IMR-90 (cell line): ENCODE results near the gene PCDHB8. TPM values are rescaled to one million over a fixed set of nuclear protein-coding genes. Genes with fewer than 3 reads are reported as not detected.

ENCODE experiments used
- ATAC-seq: fragments of 200-7000 bp; cut with Tn5 transposase; 2 replicates; pipeline ENCODE4 v1.9.1; 2020; ENCODE audit warnings: low read depth, mild to moderate bottlenecking, moderate library complexity
- BruUV-seq: library from RNA; stranded (reverse); fragments of 400-500 nt; replicated peaks from 2 replicates; lab custom pipeline; 2021; lab: Mats Ljungman, UMichigan
- CTCF ChIA-PET: fragments of 300-600 bp; formaldehyde crosslinking; extraction: SDS; loops from one replicate; lab custom pipeline; 2021; ENCODE audit warnings: antibody characterized with exemption; lab: Yijun Ruan, JAX
- POLR2A ChIA-PET: fragments of 300-600 bp; sonication (Branson Sonifier 250); formaldehyde crosslinking; loops from one replicate; lab custom pipeline; 2022; ENCODE audit warnings: antibody characterized with exemption; ENCODE audit not compliant: unreplicated experiment; lab: Charles Lee
- DNase-seq: peaks from one replicate; pipeline ENCODE4 v3.0.0; 2013
- H2AFZ ChIP-seq: replicated peaks from 2 replicates; pipeline ENCODE3; 2013; ENCODE audit warnings: low read length, mild to moderate bottlenecking; ENCODE audit not compliant: poor library complexity
- H2AK5ac ChIP-seq: 2 replicates; pipeline ENCODE4 v1.6.1; 2013; ENCODE audit warnings: low read depth, low read length, inconsistent platforms
- H2AK9ac ChIP-seq: replicated peaks from 2 replicates; pipeline ENCODE3; 2013; ENCODE audit warnings: mild to moderate bottlenecking, low read depth, low read length, moderate library complexity; ENCODE audit not compliant: poor library complexity
- H2BK120ac ChIP-seq: 2 replicates; pipeline ENCODE4 v1.6.1; 2013; ENCODE audit warnings: low read depth, low read length, inconsistent platforms
- H2BK15ac ChIP-seq: 3 replicates; pipeline ENCODE4 v1.6.1; 2013; ENCODE audit warnings: low read depth, low read length, inconsistent platforms
- H2BK20ac ChIP-seq: 2 replicates; pipeline ENCODE4 v1.6.1; 2013; ENCODE audit warnings: low read depth, mild to moderate bottlenecking, inconsistent platforms, low read length, moderate library complexity
- H2BK5ac ChIP-seq: 2 replicates; pipeline ENCODE4 v1.6.1; 2013; ENCODE audit warnings: mild to moderate bottlenecking, low read depth, low read length, inconsistent platforms; ENCODE audit not compliant: poor library complexity, severe bottlenecking
- H3K14ac ChIP-seq: replicated peaks from 2 replicates; pipeline ENCODE4 v1.6.1; 2013; ENCODE audit warnings: low read depth, low read length, inconsistent platforms
- H3K18ac ChIP-seq: 2 replicates; pipeline ENCODE4 v1.6.1; 2013; ENCODE audit warnings: low read depth, low read length, control low read depth
- H3K23ac ChIP-seq: 2 replicates; pipeline ENCODE4 v1.6.1; 2013; ENCODE audit warnings: low read depth, low read length, inconsistent platforms
- H3K27ac ChIP-seq: 2 replicates; pipeline ENCODE4 v1.5.1; 2013; ENCODE audit warnings: mild to moderate bottlenecking, control low read depth, low read length; ENCODE audit not compliant: insufficient read depth
- H3K27me3 ChIP-seq: 2 replicates; pipeline ENCODE4 v1.6.1; 2013; ENCODE audit warnings: low read length; ENCODE audit not compliant: control insufficient read depth, insufficient read depth
- H3K36me3 ChIP-seq: 2 replicates; pipeline ENCODE4 v1.6.1; 2013; ENCODE audit warnings: low read length, mixed read lengths; ENCODE audit not compliant: control insufficient read depth, insufficient read depth
- H3K4ac ChIP-seq: 2 replicates; pipeline ENCODE4 v1.6.1; 2013; ENCODE audit warnings: low read depth, low read length, inconsistent platforms
- H3K4me1 ChIP-seq: 2 replicates; pipeline ENCODE4 v1.6.1; 2013; ENCODE audit warnings: low read length, mixed read lengths; ENCODE audit not compliant: control insufficient read depth, insufficient read depth
- H3K4me2 ChIP-seq: 2 replicates; pipeline ENCODE4 v1.6.1; 2013; ENCODE audit warnings: low read depth, mild to moderate bottlenecking, control low read depth, low read length, moderate library complexity
- H3K4me3 ChIP-seq: 2 replicates; pipeline ENCODE4 v1.5.1; 2013; ENCODE audit warnings: low read depth, mild to moderate bottlenecking, control low read depth, low read length, moderate library complexity; ENCODE audit not compliant: insufficient read depth
- H3K56ac ChIP-seq: 2 replicates; pipeline ENCODE4 v1.6.1; 2013; ENCODE audit warnings: low read length, inconsistent platforms; ENCODE audit not compliant: insufficient read depth; ENCODE audit errors: extremely low read depth
- H3K79me1 ChIP-seq, 2 experiments: 2 replicates each; pipeline ENCODE4 v1.6.1; 2013; ENCODE audit warnings: low read length in 2 of 2, inconsistent platforms in 1 of 2, low read depth in 1 of 2
- H3K9ac ChIP-seq: 2 replicates; pipeline ENCODE4 v1.6.1; 2013; ENCODE audit warnings: low read depth, low read length, control low read depth
- H3K9me1 ChIP-seq: 2 replicates; pipeline ENCODE4 v1.6.1; 2013; ENCODE audit warnings: low read length, inconsistent platforms; ENCODE audit not compliant: insufficient read depth
- H3K9me3 ChIP-seq: 2 replicates; pipeline ENCODE4 v1.6.1; 2013; ENCODE audit warnings: low read length; ENCODE audit not compliant: control insufficient read depth, insufficient read depth
- H4K20me1 ChIP-seq: 2 replicates; pipeline ENCODE4 v1.6.1; 2013; ENCODE audit warnings: low read length, inconsistent platforms; ENCODE audit not compliant: insufficient read depth
- H4K5ac ChIP-seq: 2 replicates; pipeline ENCODE4 v1.6.1; 2013; ENCODE audit warnings: mild to moderate bottlenecking, low read depth, low read length, control low read depth
- H4K8ac ChIP-seq, 2 experiments: 2 replicates each; pipeline ENCODE4 v1.6.1; 2013; ENCODE audit warnings: low read depth in 2 of 2, low read length in 2 of 2, control low read depth in 1 of 2, inconsistent platforms in 1 of 2
- H4K91ac ChIP-seq: 2 replicates; pipeline ENCODE4 v1.6.1; 2013; ENCODE audit warnings: low read depth, low read length, inconsistent platforms; ENCODE audit not compliant: insufficient read depth
- BHLHE40 ChIP-seq: fragments of 150-350 bp; IDR thresholded peaks from 2 replicates; pipeline ENCODE4 v1.6.1; 2016; ENCODE audit warnings: mild to moderate bottlenecking, low read depth, low read length
- CEBPB ChIP-seq: IDR thresholded peaks from 2 replicates; pipeline ENCODE4 v1.6.1; 2012; ENCODE audit warnings: low read depth, low read length, improper control_type of control experiment
- CHD1 ChIP-seq: IDR thresholded peaks from 2 replicates; pipeline ENCODE4 v1.6.1; 2012; ENCODE audit warnings: low read depth, low read length, improper control_type of control experiment
- MAFK ChIP-seq: IDR thresholded peaks from 2 replicates; pipeline ENCODE4 v1.6.1; 2012; ENCODE audit warnings: low read depth, low read length, improper control_type of control experiment
- MAZ ChIP-seq: IDR thresholded peaks from 2 replicates; pipeline ENCODE4 v1.6.1; 2012; ENCODE audit warnings: low read depth, mild to moderate bottlenecking, low read length, improper control_type of control experiment, moderate library complexity, borderline replicate concordance
- MXI1 ChIP-seq: IDR thresholded peaks from 2 replicates; pipeline ENCODE4 v1.6.1; 2012; ENCODE audit warnings: low read depth, mild to moderate bottlenecking, low read length, moderate library complexity, borderline replicate concordance
- NFE2L2 ChIP-seq: fragments of 150-350 bp; IDR thresholded peaks from 2 replicates; pipeline ENCODE4 v1.6.1; 2016; ENCODE audit warnings: low read depth, mild to moderate bottlenecking, low read length
- RAD21 ChIP-seq: IDR thresholded peaks from 2 replicates; pipeline ENCODE4 v1.6.1; 2012; ENCODE audit warnings: low read length, improper control_type of control experiment
- RCOR1 ChIP-seq: IDR thresholded peaks from 2 replicates; pipeline ENCODE4 v1.6.1; 2012; ENCODE audit warnings: mild to moderate bottlenecking, low read length, improper control_type of control experiment; ENCODE audit not compliant: insufficient replicate concordance
- RFX5 ChIP-seq: IDR thresholded peaks from 2 replicates; pipeline ENCODE4 v1.8.0; 2012; ENCODE audit warnings: low read depth, mild to moderate bottlenecking, low read length, moderate library complexity
- SMC3 ChIP-seq: fragments of 150-350 bp; IDR thresholded peaks from 2 replicates; pipeline ENCODE4 v1.6.1; 2016; ENCODE audit warnings: low read depth, mild to moderate bottlenecking, antibody characterized with exemption, low read length, moderate library complexity
- WGBS, 2 experiments: methylation state at CpG; one replicate each; pipeline versions ENCODE4 v1.1.5 to v1.1.7; 2013; ENCODE audit warnings: missing lambda C conversion rate in 2 of 2; ENCODE audit not compliant: insufficient read length in 1 of 2; ENCODE audit errors: extremely low coverage in 2 of 2; 5-methylcytosine and 5-hydroxymethylcytosine counted together
- dilution Hi-C: fragments of 300-500 bp; cut with HindIII; formaldehyde crosslinking; loops from one replicate; pipeline ENCODE4 v1.14.3; 2018; ENCODE audit warnings: low sequenced_read_pairs; ENCODE audit not compliant: unreplicated experiment
- in situ Hi-C: fragments of 300-500 bp; cut with MboI; formaldehyde crosslinking; loops from 3 replicates; pipeline ENCODE4 v1.14.3; 2019; ENCODE audit warnings: low sequenced_read_pairs, inconsistent platforms, mixed read lengths
- intact Hi-C: fragments of 100-400 bp; cut with micrococcal nuclease; formaldehyde crosslinking; loops from 2 replicates; pipeline ENCODE4 v1.10.0; 2022
- polyA plus RNA-seq, 3 experiments: library from polyadenylated mRNA; depleted of rRNA; stranded (reverse); fragments of >200 nt; gene quantifications; 2 replicates each; pipeline ENCODE4 v1.2.3, GENCODE V29; 2012; ENCODE audit warnings: low replicate concordance in 1 of 3
- total RNA-seq: library from RNA; depleted of rRNA; stranded (reverse); fragments of >200 nt; gene quantifications from 2 replicates; pipeline ENCODE4 v1.2.3, GENCODE V29; 2012
- TF ChIP-seq, protein P1 (sequence below): fragments of 150-350 bp; IDR thresholded peaks from 2 replicates; pipeline ENCODE4 v1.6.1; 2017; ENCODE audit warnings: mild to moderate bottlenecking, antibody characterized with exemption, low read length, low read depth
- TF ChIP-seq, protein P2 (sequence below): fragments of 150-350 bp; IDR thresholded peaks from 2 replicates; pipeline ENCODE4 v1.6.1; 2016; ENCODE audit warnings: low read depth, mild to moderate bottlenecking, low read length, moderate library complexity, borderline replicate concordance

The PCDHB8 gene
- total and polyA plus RNA-seq, 2 of the 4 experiments (the other 2 are of a cell fraction), result 0.07 to 0.18 TPM

GRCh38 chr5:141199359-141200235, 22.0 kb downstream of the PCDHB8 start, which contains the start of gene PCDHB11:
TSS of gene PCDHB11 (plus strand) at chr5:141199627. CDS start at chr5:141199775, 148 bp downstream.
- 0% methylated on average over 1 of the region's 21 CpGs; no CpG with 5 or more reads in 1 of the 2 experiments for WGBS, 2 experiments
- Histone ChIP-seq H2BK120ac (no peak within 1 kb of the TSS), H3K27ac (no peak within 1 kb of the TSS), H3K9ac (no peak within 1 kb of the TSS), H2AFZ (no peak within 1 kb of the TSS), H3K4me2 (peak within 1 kb of the TSS; percentile 16; the same call in 1 of the 2 replicates), H3K23ac (no peak within 1 kb of the TSS), H3K4me1 (no peaks in the 10 kb centered on the region), H3K4ac (no peak within 1 kb of the TSS), H4K5ac (no peak within 1 kb of the TSS), H3K27me3 (no peaks in the 10 kb centered on the region), H4K91ac (no peak within 1 kb of the TSS), H3K18ac (no peak within 1 kb of the TSS), H3K9me3 (peaks cover 10% of the 10 kb centered on the region), H3K9me1 (no peaks in the 10 kb centered on the region), H2BK20ac (no peak within 1 kb of the TSS), H3K36me3 (no peaks in the 10 kb centered on the region), H3K56ac (no peak within 1 kb of the TSS), H3K14ac (no peak within 1 kb of the TSS), H2BK5ac (no peak within 1 kb of the TSS), H4K20me1 (no peaks in the 10 kb centered on the region), H4K8ac (no peak within 1 kb of the TSS), H2BK15ac (no peak within 1 kb of the TSS), H2AK5ac (no peak within 1 kb of the TSS), H2AK9ac (no peak within 1 kb of the TSS), H3K4me3 (peak within 1 kb of the TSS; percentile 25; the same call in 1 of the 2 replicates), H3K79me1 (no peaks in the 10 kb centered on the region)
- ChIA-PET CTCF (interaction anchor here (0.9 kb wide), 1 partner anchor 214 kb away, joined by 3 read pairs; the partner anchor contains the start of gene PCDHGA10), POLR2A (no interaction called here)
- no peak for ATAC-seq
- dilution Hi-C loops, result no loop called here
- no TSS peak for BruUV-seq
- intact Hi-C loops, result no loop called here
- no peak for DNase-seq
- no peak for TF ChIP-seq CHD1
- no peak for TF ChIP-seq SMC3
- TF ChIP-seq RCOR1, result no peak
- no peak for TF ChIP-seq BHLHE40
- no peak for TF ChIP-seq MAZ
- TF ChIP-seq, protein P1, sequence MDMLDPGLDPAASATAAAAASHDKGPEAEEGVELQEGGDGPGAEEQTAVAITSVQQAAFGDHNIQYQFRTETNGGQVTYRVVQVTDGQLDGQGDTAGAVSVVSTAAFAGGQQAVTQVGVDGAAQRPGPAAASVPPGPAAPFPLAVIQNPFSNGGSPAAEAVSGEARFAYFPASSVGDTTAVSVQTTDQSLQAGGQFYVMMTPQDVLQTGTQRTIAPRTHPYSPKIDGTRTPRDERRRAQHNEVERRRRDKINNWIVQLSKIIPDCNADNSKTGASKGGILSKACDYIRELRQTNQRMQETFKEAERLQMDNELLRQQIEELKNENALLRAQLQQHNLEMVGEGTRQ, result no peak
- no peak for TF ChIP-seq CEBPB
- no peak for TF ChIP-seq MXI1
- no peak for TF ChIP-seq MAFK
- TF ChIP-seq, protein P2, sequence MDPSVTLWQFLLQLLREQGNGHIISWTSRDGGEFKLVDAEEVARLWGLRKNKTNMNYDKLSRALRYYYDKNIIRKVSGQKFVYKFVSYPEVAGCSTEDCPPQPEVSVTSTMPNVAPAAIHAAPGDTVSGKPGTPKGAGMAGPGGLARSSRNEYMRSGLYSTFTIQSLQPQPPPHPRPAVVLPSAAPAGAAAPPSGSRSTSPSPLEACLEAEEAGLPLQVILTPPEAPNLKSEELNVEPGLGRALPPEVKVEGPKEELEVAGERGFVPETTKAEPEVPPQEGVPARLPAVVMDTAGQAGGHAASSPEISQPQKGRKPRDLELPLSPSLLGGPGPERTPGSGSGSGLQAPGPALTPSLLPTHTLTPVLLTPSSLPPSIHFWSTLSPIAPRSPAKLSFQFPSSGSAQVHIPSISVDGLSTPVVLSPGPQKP, result no peak
- TF ChIP-seq RFX5, result no peak
- no peak for TF ChIP-seq RAD21
- no peak for TF ChIP-seq NFE2L2
- in situ Hi-C loops, result no loop called here
